Activated CD4-positive, alpha-beta T cell treated with anti-CD3 and anti-CD28 coated beads for 4 hours (primary cell): Measurements from ENCODE around the gene CRKL.
"Not testable (repeated sequence)": the region's sequence is repeated elsewhere in the genome, so short reads cannot be mapped to it uniquely, and the experiment has no call there.

Experiments
- DNase-seq, 2 donors: peaks; one replicate each; pipeline ENCODE4 v3.0.0-alpha.2; 2020

Gene CRKL

DNA sequence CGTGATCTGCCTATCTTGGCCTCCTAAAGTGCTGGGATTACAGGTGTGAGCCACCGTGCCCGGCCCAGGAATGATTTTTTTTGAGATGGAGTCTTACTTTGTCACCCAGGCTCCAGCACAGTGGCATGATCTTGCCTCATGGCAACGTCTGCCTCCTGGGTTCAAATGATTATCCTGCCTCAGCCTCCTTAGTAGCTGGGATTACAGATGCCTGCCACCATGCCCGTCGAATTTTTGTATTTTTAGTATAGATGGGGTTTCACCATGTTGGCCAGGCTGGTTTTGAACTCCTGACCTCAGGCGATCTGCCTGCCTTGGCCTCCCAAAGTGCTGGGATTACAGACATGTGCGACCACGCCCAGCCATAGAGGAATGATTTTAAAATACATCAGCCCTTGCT is 17.8 kb downstream of the CRKL start:
- not testable (repeated sequence) for DNase-seq

DNA sequence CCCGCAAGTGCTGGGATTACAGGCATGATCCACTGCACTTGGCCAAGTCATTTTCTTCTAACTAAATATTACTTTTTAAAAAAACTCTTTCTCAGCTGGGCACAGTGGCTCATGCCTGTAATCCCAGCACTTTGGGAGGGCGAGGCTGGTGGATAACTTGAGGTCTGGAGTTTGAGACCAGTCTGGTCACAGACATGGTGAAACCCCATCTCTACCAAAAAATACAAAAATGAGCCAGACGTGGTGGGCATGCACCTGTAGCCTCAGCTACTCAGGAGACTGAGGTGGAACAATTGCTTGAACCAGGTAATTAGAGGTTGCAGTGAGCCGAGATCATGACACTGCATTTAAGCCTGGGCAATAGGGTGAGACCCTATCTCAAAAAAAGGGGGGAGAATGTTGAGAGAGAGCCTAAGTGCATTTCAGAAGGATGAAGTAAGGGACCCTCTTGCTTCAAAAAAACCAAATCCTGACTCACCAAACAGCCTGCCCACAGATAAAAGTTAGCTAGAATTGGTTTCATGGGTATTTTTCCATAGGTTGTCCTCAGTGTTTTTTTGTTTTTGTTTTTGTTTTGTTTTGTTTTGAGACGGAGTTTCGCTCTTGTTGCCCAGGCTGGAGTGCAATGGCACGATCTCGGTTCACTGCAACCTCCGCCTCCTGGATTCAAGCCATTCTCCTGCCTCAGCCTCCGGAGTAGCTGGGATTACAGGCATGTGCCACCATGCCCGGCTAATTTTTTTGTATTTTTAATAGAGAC is 18.8 kb downstream of the CRKL start:
- not testable (repeated sequence) for DNase-seq

DNA sequence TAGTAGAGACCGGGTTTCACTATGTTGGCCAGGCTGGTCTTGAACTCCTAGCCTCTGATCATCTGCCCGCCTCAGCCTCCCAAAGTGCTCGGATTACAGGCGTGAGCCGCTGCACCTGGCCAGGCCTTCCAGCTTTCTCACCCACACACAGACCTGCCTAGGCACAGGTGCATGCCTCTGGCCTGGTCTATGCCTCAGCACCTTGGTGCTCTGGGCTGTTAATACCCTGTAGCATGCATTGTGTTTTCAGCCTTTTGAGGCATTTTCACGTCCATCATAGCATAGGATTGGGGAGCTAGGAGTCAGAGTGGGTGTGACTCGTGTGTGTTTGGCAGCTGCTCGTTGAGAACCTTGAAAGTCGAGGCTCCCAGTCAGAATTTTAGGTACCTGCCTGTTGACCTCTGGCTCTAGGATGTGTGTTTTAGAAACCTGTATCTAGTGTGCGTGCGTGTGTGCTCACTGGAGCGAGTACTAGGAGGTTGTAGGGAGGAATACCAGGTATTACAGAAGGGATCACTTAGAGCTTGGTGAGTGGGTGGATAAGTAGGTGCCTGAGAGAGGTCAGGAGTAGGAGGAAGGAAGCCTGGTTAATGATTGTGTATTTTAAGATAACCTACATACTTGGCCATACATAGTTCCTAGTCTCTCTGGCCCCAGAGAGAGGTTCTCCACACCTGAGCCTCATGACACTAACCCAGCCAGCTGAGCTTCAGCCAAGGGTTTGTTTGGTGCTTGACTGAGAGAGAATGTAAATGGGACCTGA is 20.0 kb downstream of the CRKL start:
- DNase-seq: no peak

DNA sequence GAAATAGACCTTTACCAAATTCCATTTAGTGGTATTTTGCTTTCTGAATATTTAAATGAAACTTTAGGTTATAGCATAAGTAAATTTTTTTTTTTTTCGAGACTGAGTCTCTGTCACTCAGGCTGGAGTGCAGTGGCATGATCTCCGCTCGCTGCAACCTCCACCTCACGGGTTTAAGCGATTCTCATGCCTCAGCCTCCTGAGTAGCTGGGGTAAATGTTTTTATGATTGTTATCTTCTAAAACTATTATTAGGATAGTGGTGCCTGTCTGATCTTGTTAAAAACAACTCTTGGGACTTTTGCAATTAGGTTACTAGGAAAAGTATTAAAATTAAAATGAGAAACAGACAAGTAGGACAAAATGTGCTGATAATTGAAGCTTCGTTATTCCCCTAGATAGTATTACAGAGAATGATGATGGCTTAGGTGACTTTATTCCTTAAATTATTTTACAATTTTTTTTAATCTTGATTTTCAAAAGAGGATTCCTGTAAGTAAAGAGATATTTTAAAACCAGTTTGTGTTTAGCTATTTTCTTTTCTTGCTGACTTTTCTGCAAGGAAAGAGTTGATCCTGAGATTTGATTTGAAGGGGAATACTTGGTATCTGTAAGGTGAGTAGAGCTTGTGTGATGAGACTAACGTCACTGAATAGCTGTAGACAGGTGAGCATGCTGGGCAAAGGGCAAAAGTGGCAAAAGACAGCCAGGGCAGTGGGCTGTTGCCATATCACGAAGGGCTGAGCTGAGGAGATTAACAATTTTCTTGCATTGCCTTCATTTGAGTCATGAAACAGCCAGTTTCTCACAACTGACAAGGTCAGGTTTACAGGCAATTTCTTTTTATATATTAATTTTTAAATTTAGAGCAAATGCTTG is 20.8 kb downstream of the CRKL start:
- DNase-seq: no peak

DNA sequence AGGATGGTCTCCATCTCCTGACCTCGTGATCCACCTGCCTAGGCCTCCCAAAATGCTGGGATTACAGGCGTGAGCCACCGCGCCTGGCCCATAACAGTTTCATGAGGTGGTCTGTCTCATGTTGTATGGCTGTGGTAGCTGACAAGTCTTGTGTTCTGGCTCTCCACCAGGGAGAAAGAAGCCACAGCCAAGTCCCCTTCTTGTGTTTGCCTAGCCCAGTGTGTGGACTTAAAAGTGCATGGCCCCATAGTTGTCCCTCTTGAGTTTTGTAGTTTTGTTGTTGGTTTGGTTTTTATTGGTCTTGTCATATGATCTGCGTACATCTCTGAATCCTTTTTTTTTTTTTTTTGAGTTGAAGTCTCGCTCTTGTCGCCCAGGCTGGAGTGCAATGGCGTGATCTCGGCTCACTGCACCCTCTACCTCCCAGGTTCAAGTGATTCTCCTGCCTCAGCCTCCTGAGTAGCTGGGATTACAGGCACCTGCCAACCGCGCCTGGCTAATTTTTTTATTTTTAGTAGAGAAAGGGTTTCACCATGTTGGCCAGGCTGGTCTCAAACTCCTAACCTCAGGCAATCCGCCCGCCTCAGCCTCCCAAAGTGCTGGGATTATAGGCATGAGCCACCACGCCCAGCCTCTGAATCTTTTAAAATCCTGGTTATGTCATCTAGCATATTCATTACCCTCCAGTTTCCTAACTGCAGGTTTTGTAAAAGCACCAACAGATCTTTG is 22.4 kb downstream of the CRKL start:
- not testable (repeated sequence) for DNase-seq

DNA sequence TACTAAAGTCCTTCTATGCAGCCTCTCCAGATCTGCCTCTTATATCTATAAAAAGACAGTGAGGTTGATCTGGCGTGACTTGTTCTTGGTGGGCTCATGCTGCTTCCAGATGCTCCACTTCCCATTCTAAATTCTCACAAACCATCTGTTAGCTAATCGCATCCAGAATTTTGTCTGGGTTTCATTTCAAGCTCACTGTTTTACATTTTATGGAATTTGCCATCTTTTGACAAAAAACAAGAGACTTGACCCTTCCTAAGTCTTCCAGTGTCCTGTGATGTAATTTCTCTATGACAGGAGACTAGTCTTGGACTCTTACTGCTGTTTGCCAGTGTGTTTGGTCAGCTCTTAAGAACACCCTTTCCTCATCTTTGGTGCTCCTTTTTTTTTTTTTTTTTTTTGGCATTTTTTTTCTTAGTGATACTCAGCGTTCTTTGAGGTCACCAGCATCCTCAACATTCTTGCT is 23.0 kb downstream of the CRKL start:
- DNase-seq: no peak

DNA sequence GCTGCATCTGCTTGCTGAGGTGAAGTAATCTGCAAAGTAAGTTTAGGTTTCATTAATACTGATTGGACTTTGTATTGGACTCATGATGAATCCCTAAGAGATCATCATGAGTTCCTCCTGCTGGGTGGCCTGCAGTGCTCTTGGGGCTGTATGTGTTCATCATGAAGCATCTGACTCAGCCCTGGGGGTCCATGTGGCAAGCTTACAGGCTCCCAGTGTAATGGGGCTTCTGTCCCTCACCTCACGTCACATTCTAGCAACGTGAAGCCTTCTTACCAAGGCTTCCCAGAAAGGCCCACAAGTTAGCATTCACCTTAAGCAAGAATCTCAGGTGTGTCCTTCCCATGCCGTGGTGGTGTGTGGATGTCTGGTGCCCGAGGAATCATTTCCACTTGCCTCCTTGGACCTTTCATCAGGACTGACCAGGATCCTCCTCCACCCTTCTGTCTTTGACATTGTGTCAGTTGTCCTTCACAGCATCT is 23.7 kb downstream of the CRKL start:
- DNase-seq: no peak

DNA sequence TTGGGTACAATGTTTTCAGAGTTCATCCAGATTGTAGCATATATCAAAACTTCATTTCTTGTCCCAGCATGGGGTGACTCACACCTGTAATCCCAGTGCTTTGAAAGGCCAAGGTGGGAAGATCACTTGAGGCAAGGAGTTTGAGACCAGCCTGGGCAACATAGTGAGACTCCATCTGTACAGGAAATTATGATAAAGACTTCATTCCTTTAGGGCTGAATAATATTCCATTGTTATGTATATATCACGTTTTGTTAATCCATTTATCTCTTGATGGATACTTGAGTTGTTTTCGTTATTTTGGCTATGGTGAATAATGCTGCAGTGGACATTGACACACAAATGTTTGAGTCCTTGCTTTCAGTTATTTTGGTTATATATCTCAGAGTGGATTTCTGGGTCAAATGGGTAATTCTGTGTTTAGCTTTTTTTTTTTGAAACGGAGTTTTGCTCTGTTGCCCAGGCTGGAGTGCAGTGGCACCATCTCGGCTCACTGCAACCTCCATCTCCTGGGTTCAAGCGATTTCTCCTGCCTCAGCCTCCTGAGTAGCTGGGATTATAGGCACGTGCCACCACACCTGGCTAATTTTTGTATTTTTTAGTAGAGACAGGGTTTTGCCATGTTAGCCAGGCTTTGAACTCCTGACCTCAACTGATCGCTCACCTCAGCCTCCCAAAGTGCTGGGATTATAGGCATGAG is 25.1 kb downstream of the CRKL start:
- not testable (repeated sequence) for DNase-seq

DNA sequence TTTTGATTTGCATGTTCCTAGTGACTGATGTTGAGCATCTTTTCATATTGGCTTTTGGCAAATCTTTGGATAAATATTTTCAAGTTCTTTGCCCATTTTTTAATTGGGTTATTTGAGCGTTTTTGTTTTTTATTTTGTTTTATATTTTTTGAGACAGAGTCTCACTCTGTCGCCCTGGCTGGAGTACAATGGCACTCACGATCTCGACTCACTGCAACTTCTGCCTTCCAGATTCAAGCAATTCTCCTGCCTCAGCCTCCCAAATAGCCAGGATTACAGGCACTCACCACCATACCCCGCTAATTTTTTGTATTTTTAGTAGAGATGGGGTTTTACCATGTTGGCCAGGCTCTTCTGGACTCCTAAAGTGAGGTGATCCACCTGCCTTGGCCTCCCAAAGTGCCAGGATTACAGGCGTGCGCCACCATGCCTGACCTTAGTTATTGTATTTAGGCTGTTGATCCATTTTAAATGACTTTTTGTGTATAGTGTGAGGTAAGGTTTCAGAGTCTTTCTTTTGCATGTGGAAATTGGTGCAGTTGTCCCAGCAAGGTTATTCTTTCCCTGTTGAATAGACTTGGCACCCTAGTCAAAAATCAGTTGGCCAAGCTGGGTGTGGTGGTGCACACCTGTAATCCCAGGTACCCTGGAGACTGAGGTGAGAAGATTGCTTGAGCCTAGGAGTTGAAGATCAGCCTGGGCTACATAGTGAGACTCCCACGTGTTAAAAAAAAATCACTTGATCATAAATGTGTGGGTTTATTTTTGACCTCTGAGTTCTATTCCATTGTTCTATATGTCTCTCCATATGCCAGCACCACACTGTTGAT is 26.1 kb downstream of the CRKL start:
- no peak for DNase-seq

DNA sequence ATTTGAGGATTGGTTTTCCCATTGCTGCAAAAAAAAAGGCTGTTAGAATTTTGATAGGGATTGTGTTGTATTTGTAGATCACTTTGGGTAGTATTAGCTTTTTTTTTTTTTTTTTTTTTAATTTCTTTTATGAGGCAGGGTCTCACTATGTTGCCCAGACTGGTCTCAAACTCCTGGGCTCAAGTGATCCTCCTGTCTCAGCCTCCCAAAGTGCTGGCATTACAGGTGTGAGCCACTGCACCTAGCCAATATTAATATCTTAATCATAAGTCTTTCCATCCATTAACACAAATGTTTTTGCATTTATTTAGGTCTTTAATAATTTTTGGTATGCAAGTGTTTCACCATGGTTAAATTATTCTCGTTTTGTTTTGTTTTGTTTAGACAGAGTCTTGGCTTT is 26.8 kb downstream of the CRKL start:
- DNase-seq: no peak

DNA sequence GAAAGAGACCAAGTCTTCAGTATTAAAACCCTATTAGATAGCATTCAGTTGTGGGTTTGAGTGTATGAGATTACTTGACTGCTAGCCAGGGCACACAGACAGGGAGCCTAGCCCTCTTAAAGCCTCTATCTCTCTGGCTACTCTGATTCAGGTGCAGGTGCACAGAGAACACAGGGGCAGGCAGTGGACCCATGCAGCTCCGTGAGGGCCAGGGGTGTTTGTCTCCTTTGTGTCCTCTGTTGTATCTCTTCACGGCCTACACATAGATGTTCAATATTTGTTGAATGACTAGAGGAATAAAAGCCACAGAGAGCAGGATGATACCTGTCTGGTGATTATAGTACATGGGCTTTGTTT is 28.3 kb downstream of the CRKL start:
- DNase-seq: no peak

DNA sequence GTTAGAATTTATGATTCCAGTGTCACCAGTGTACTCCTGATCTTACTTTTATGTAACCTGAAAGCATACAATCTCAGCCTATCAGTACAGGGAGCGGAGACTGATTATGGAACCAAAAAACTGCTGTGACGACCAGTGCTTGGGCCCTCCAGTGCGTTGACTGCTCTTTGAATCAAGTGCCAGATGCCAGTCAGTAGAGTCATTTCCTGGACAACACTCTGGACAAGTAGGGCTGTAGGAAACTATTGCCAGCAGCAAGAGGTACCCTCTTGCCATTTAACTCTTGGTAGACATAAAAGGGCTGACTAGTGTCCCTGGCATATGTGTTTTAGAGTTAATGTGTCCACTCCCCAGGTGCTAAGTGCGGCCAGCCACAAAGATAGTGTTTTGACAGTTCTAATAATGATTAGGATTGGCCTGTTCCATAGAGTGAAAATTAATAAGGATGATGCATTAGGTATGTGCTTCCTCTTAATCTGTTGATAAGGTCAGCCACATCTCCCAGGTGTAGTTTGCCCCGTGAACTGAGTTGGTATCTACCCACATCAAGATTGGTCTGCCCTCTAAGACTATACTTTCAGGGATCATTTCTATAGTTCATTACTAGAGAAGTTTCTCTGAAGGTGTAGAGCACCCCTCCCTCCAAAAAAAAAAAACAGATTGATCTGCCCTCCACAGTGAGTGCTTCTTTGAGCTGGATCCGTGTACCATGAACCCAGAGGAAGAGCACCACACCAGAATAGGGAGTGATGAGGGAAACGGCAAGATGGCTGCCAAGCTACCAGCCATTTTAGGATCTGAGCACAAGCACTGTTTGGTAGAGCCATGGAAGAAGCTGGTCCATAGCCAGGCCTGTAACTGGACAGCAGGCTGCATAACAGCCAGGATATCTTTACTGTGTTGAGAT is 29.1 kb downstream of the CRKL start:
- no peak for DNase-seq

DNA sequence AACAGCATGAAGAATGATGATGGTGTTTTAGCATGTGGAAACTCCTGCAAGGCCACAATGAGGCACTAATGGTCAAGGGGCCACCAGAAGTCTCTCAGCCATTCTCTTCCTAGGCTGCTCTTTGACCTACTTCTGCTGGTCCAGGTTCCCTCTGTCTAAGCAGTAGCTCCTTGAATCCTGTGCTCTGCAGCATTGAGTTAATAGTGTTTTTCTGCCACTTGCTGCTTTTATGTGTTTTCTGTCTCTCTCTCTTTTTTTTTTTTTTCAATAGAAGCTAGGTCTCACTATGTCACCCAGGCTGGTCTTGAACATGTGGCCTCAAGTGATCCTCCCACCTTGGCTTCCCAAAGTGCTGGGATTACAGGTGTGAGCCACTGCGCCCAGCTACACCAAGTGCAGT is 29.8 kb downstream of the CRKL start:
- no peak for DNase-seq

DNA sequence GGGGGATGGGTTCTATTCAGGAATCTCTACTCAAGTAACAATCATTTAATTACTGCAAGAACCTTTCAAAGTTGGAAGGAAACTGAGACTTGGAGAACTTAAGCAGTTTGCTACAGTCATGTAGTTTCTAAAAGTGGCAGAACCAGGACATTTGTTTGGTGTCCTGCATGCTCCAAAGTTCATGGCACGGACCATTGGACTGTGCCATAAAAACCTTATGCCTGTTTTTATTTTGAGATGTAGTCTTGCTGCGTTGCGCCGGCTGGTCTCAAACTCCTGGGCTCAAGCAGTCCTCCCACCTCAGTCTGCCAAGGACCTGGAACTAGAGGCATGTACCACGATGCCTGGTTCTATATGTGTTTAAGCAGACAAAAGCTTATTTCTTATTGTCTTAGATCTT is 31.2 kb downstream of the CRKL start:
- no peak for DNase-seq

DNA sequence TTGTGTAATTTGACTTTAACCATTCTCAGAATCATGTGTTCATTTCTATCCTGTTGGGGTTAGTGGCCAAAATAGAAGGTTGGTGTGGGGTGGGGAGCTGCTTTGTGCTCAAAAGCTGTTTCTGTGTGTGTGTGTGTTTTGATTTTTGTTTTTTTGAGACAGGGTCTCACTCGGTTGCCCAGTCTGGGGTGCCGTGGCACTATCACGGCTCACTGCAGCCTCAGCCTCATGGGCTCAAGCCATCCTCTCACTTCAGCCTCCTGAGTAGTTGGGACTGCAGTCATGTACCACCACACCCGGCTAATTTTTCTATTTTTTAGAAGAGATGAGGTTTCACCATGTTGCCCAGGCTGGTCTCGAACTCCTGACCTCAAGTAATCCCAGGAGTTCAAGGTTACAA is 31.8 kb downstream of the CRKL start:
- no peak for DNase-seq

DNA sequence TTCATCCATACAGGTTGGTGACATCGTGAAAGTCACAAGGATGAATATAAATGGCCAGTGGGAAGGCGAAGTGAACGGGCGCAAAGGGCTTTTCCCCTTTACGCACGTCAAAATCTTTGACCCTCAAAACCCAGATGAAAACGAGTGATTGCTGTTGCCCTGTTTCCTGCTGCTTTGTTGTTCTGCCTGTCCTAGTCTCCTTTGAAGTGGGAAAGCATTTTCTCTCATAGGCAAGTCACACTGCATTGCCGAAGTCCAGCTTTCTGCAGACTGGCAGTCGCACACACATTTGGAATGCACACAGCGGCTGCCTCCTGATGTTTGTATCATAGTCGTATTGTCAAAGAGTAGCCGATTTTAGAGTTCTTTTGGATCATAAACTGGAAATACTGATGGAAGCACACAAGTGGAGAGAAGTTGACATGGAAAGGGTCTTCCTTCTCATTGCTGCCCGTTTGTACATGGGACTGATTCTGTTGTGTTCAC is 32.5 kb downstream of the CRKL start:
- no peak for DNase-seq

DNA sequence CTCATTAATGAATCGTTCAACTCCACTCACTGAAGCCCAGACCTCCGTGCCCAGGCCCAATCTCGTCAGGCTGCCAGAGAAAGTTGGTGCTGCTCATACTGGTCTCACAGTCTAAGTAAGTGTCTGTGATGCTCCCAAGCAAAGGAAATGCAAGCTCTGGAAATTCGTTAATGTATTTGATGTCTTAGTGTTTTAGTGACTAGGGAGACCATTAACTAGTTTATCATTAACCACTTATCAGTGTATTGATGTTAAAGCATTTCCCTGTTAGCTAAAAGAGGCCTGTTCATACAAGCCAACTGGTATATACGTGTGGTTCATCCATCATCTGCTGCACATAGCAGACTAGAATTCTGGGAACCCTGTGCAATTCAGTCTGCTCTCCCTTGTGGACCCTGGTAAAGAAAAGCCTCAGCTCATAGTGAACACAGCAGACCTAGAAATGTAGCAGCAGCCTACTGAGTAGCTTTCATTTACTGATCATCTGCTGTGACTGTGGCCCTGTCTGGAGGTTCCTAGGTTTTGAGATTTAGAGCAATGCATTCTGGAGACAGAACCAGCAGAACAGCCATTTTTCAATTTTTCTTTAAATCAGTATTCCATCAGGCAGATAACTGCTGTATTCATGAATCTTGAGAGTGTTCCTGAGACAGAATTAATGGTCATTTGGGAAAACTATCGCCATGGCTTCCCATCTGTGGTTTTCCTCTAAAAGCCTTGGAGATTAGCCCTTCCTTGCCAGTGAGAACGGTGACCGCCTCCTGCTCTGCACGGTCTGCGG is 34.1 kb downstream of the CRKL start:
- DNase-seq: no peak

DNA sequence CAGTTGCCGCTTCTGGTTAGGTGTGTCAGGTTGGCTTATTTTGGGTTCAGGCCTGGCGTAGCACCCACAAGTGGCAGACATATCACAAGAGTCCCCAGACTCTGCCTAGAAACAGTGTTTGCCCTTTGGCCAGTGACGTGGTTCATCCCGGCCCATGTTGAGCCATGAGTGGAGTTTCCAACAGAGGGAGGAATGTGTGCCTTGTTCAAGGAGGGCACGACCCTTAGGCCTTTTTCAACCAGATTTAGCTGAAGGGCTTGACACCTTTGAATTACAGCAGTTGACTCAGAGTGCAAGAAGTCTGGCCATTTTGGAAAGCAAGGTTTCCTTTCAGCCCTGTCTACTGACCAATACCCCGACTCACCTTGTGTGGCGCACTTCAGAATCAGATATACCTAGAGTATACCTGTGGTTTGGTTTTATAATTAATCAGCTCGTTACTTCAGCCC is 34.7 kb downstream of the CRKL start:
- no peak for DNase-seq
